Measurements from ENCODE around the gene BCL2L11.

Gene BCL2L11

DNA sequence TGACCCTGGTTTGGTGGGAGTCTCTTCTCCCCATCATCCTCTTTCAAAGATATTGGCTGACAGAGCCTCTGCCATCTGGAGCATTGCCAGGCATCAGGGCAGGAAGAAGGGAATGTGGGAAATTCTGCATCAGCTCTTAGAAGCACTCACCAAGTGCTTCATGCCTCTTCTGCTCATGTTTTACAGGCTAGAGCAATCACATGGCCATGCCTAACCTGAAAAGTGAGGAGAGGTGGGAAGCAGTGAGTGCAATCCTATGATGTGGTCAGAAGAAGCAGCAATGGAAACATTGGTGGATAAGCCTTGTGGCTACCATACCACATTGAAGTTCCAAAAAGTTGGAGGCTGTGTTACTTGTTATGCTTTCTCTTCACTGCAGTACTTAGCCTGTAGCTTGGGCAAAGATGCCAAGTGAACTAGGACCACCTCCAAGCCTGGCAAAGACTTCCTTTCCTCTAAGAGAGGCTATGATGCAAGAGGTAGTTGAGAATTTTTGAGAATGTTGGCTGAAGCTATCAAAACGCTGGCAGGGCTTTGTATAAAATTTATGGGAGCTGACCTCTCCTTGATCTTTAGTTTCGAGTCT is 64.1 kb downstream of the BCL2L11 start:
- Mint-ChIP-seq H3K27me3 (no peaks in the 10 kb centered on the region), H3K4me3 (no peak overlapping the region), H3K36me3 (no peaks in the 10 kb centered on the region), H3K9me3 (no peaks in the 10 kb centered on the region), H3K4me1 (no peaks in the 10 kb centered on the region), H3K27ac (no peak overlapping the region)

DNA sequence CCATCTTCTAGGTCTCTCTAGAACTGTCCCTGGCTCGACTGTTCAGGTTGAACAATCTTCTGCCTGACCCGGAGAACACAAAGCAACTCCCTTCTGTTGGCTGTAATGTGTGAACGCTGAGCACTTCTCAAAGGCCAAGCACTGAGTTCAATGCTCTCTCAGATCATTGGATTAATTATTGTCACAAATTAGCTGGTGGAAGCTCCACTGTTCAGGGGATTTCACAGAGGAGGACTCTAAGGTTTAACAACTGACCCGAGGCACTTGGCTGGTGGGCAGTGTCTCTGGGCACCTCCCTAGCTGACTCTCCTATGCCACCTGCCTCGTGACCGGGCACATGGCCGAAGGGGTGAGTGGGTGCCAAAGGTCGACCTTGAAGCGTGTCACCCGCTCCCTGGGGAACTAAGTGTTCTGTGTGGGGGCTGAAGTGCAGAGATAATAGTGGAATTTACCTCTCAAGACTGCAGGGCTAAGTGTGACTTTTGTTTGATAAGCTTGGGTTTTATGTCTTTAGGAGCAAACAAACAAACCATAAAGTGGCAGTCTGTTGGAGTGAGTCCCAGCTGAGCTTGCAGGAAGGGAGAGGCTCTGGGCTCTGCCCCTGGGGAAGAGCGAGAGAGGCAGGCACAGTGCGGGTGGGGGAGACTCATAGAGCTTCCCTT is 64.8 kb downstream of the BCL2L11 start:
- Mint-ChIP-seq H3K27ac (no peak overlapping the region), H3K9me3 (no peaks in the 10 kb centered on the region), H3K27me3 (no peaks in the 10 kb centered on the region), H3K4me1 (no peaks in the 10 kb centered on the region), H3K36me3 (no peaks in the 10 kb centered on the region), H3K4me3 (no peak overlapping the region)

DNA sequence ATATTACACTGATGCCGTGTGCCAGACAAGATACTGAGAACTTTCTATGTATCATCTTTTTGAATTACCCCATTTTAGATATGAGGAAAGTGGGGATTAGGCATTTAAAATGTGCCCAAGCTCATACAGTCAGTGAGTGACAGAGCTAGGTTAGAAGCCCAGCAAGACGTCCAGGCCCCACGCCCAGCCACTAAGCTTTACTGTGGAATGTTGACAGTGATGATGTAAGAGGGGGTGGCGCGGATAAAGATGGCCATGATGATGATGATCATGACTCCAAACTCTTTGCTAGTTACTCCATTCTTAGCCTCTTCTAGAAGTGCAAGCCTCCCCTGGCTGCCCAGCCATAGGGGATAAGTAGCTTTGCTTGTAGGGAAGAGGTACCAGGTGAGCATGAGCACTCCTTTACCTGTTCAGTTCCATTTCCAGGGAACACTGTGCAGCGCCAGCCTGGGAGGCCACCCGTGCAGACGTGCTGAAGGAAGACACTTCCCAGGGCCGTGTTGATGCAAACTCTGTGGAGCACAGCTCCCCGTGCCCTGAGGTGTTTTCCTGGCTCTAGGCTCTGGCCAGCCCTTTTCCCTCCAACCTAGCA is 65.5 kb downstream of the BCL2L11 start:
- H3K9me3 Mint-ChIP-seq = no peaks in the 10 kb centered on the region
- H3K36me3 Mint-ChIP-seq = no peaks in the 10 kb centered on the region
- H3K4me3 Mint-ChIP-seq = no peak overlapping the region
- no peaks in the 10 kb centered on the region for H3K27me3 Mint-ChIP-seq
- no peak overlapping the region for H3K27ac Mint-ChIP-seq
- H3K4me1 Mint-ChIP-seq = no peaks in the 10 kb centered on the region

DNA sequence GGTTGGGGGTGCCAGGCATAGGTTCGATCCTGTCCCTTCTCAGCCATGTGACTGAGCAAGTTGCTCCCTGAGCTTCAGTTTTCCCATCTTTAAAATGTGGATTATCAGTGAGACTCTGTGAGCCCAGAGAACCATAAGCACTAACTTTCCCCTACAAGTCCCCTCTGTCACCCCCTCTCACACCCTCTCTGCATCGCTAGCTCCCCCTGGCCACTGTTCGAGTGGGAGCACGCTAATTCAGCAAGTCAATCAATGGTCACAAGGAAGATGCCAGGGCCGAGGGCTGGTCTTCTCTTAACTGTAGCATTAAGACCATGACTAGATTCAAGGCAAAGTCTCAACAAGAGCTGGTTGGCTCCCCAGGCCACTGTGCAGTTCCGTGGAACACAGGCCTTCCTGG is 66.2 kb downstream of the BCL2L11 start:
- H3K9me3 Mint-ChIP-seq = no peaks in the 10 kb centered on the region
- no peaks in the 10 kb centered on the region for H3K36me3 Mint-ChIP-seq
- no peak overlapping the region for H3K4me3 Mint-ChIP-seq
- H3K4me1 Mint-ChIP-seq = no peaks in the 10 kb centered on the region
- H3K27me3 Mint-ChIP-seq = no peaks in the 10 kb centered on the region
- no peak overlapping the region for H3K27ac Mint-ChIP-seq

DNA sequence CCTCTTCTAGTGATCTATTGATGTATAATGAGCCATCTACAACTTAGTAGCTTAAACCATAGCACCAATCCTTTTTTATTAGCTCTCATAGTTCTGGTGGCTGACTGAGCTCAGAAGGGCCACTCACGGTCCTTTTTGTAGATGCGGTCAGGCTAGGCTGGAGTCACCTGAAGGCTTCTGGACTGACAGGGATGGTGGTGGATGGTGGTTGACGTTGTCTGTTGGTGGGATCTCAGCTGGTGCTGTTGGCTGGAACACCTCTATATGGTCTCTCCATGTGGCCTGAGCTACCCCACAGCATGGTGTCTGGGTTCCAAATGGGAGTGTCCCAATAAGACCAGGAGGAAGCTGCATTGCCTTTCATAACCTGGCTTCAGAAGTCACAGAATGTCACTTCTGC is 68.0 kb downstream of the BCL2L11 start:
- no peaks in the 10 kb centered on the region for H3K27me3 Mint-ChIP-seq
- no peaks in the 10 kb centered on the region for H3K9me3 Mint-ChIP-seq
- H3K27ac Mint-ChIP-seq = no peak overlapping the region
- H3K4me3 Mint-ChIP-seq = no peak overlapping the region
- H3K36me3 Mint-ChIP-seq = no peaks in the 10 kb centered on the region
- H3K4me1 Mint-ChIP-seq = no peaks in the 10 kb centered on the region

DNA sequence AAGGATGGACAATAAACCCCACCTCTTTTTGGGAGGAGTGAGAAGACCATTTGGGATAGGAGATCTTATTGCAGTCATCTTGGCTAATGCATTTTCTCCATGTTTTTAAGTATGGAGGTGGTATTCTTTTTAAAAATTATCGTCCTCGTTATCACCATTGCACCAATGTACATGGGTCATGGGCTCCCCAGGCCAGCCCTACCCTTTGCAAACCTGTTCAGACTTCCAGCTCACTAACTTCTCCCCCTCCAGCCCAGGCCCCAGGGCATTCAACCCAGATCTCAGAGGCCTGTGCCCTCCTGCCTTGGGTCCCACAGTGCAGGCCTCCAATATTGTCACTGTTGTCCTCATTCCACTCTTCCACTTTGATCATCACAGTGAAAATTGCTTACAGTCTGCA is 68.4 kb downstream of the BCL2L11 start:
- Mint-ChIP-seq H3K4me3 (no peak overlapping the region), H3K27ac (no peak overlapping the region)

DNA sequence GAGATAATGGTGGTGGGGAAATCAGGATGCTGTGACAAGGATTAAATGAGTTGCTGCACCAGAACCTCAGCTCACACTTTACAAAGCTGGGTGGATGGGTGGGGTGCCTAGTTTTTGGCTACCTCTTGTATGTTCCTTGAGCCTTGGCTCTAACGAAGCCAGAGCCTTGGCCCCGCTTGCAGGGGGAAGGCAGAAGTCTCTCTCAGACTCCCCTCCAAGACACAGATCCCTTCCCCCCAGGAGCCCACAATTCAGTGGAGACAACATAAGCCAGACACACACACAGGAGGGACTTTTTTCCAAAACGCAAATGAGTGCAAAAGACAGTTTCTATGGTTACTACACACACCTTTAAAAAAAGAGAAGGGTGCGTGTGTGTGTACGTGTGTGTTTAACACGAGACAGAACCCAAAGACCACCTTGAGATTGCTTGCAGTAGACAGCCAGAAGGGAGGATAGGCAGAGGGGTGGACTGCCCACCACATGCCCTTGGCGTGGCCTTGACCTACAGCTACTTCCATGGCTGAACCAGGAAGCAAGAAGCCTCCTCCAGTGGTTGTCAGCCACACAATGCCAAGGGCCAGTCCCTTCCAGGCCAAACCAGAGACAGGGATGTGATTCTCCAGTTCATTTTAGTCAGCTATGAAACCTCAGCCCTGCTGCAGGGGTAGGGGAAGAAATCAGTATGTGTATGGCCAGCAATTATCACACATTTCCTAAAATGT is 70.3 kb downstream of the BCL2L11 start:
- Mint-ChIP-seq H3K27ac (no peak overlapping the region), H3K27me3 (no peaks in the 10 kb centered on the region), H3K36me3 (no peaks in the 10 kb centered on the region), H3K9me3 (no peaks in the 10 kb centered on the region), H3K4me1 (no peaks in the 10 kb centered on the region), H3K4me3 (no peak overlapping the region)

More for the DNA sequence above, 68.4 kb downstream of the BCL2L11 start:
- H3K36me3 Mint-ChIP-seq = no peaks in the 10 kb centered on the region
- no peaks in the 10 kb centered on the region for H3K9me3 Mint-ChIP-seq
- H3K27me3 Mint-ChIP-seq = no peaks in the 10 kb centered on the region
- no peaks in the 10 kb centered on the region for H3K4me1 Mint-ChIP-seq

DNA sequence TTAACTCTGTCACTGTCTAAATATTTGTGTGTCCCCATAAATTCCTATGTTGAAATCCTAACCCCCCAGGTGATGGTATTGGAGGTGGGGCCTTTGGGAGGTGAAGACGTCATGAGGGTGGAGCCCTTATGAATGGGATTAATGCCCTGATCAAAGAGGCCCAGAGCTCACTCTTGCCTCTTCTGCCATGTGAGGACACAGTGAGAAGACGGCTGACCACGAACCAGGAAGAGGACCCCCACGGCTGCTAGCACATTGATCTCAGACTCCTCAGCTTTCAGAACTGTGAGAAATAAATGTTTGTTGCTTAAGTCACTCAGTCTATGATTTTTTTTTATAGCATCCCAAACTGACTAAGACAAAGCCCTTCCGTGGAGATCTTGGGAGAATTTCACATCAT is 71.2 kb downstream of the BCL2L11 start:
- Mint-ChIP-seq H3K27me3 (no peaks in the 10 kb centered on the region), H3K4me3 (no peak overlapping the region), H3K4me1 (no peaks in the 10 kb centered on the region), H3K27ac (no peak overlapping the region), H3K9me3 (no peaks in the 10 kb centered on the region), H3K36me3 (no peaks in the 10 kb centered on the region)

DNA sequence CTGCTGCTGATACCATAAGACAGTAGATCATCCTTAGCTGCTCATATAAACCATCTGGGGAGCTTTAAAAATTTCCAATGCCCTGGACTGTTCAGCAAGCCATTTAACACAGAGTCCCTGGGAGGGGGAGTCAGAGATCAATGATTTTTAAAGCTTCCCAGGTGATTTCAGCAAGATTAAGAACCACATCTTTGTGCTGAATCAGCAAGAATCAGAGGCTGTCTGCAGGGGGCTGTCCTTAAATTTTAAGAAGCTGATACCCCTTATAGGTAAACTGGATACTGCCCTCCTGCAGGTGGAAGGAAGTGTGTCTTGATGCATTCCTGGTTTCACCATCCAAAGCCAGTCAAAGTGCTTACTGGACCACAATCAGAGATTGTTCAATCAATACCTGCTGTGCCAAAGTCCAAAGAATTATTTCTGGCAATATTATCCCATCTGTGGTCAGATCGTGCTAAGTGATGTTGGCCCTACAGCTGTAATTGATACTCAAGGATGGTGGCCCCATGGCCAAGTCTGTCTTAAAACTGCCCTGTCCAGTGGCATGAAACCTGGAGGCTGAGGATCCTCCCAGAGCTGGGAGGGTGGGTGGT is 72.2 kb downstream of the BCL2L11 start:
- no peaks in the 10 kb centered on the region for H3K36me3 Mint-ChIP-seq

DNA sequence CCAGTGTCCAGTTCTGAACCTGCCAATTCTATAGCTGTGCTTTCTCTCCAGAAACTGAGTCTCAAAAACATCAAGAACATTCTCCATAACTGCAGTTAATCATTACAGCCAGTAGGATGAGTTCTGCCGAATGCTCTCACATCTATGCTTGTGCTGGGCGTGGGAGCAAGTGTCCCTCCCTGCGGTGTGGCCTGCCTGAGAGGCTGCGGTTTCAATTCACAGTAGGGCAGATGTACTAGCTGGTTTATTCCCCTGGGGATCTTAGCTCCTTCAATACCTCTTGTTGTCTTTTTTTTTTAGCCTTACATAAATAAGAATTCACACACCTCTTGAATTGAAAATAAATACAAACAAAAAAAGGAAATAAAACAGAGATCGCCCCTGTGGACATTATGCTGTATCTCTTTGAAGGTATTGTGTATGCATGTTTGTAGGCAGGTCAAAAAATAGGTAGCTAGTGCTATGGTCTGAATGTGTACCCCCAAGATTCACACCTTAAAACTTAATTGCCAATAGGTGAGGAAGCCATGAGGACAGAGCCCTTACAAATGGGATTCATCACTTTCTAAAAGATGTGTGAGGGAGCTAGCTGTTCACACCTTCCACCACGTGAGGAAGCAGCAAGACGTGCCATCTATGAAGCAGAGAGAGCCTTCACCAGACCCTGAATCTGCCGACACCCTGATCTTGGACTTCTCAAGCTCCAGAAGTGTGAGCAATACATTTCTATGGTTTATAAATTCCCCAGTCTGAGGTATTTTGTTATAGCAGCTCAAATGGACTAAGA is 74.3 kb downstream of the BCL2L11 start:
- Mint-ChIP-seq H3K36me3 (no peaks in the 10 kb centered on the region), H3K4me3 (no peak overlapping the region), H3K4me1 (no peaks in the 10 kb centered on the region), H3K27me3 (no peaks in the 10 kb centered on the region), H3K27ac (no peak overlapping the region), H3K9me3 (no peaks in the 10 kb centered on the region)

More for the DNA sequence above, 72.2 kb downstream of the BCL2L11 start:
- Mint-ChIP-seq H3K27me3 (no peaks in the 10 kb centered on the region), H3K4me3 (no peak overlapping the region), H3K27ac (no peak overlapping the region), H3K4me1 (no peaks in the 10 kb centered on the region), H3K9me3 (no peaks in the 10 kb centered on the region)

DNA sequence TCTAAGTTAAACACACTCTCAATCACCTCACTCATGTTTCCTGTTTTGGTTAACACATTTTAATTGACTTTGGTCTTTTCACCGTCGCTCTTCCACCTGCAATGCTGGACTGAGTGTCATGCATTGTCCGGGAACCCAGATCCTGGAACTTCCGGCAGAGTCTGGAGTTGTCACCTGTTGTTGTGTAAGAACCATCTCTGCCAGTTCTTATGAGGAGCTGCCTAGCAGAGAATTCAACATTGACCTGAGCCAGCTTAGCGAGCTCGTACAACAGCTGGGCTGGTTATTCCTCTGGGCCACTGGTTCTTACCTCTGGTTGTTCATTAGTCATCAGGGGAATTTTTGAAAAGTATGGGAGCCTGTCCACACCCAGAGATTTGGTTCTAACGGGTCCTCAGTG is 75.7 kb downstream of the BCL2L11 start:
- no peaks in the 10 kb centered on the region for H3K36me3 Mint-ChIP-seq
- no peak overlapping the region for H3K4me3 Mint-ChIP-seq
- H3K9me3 Mint-ChIP-seq = no peaks in the 10 kb centered on the region
- no peaks in the 10 kb centered on the region for H3K4me1 Mint-ChIP-seq
- peak overlapping the region; percentile 71 for H3K27ac Mint-ChIP-seq
- H3K27me3 Mint-ChIP-seq = no peaks in the 10 kb centered on the region

DNA sequence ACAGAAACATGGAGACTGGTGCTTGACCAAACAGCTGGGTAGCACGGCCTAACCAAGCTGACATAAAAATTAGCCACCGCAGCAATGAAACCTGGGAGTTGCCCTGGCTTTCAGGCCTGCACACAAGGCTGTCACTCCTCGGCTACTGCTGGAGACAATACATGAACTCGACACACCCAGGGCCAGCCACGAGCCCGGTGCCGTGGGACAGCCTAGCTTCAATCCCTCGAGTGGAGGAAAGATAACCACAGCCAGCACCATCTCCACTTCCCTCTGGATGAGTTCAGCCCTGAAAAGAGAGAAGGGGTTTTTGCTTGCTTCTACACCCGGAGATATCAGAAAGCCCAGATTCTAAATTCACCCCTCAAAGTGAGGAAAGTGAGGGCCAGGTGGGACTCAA is 78.0 kb downstream of the BCL2L11 start:
- no peak overlapping the region for H3K27ac Mint-ChIP-seq
- H3K36me3 Mint-ChIP-seq = no peaks in the 10 kb centered on the region
- H3K4me3 Mint-ChIP-seq = no peak overlapping the region
- no peaks in the 10 kb centered on the region for H3K27me3 Mint-ChIP-seq
- no peaks in the 10 kb centered on the region for H3K9me3 Mint-ChIP-seq
- H3K4me1 Mint-ChIP-seq = no peaks in the 10 kb centered on the region

DNA sequence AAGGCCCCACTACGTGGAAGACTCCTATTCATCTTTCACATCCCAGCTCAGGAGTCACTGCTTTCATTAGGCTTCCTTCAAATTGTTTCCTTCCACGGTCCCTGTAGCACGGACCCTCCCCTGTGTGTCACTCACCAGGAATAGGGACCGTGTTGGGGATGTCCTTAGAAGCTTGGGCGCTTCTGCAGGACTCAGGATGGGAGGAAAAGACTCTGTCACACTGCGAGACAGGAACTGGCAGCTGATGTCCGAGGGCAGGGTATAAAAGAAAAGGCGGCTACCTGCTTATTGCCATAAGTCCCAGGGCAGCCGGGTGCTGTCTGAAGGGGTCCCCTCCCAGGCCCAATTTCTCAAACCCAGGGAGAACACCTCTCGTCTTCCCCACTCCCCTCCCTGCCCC is 79.1 kb downstream of the BCL2L11 start:
- H3K36me3 Mint-ChIP-seq = no peaks in the 10 kb centered on the region
- H3K27ac Mint-ChIP-seq = no peak overlapping the region
- no peak overlapping the region for H3K4me3 Mint-ChIP-seq
- H3K4me1 Mint-ChIP-seq = no peaks in the 10 kb centered on the region
- no peaks in the 10 kb centered on the region for H3K9me3 Mint-ChIP-seq
- peaks cover 1% of the 10 kb centered on the region for H3K27me3 Mint-ChIP-seq

DNA sequence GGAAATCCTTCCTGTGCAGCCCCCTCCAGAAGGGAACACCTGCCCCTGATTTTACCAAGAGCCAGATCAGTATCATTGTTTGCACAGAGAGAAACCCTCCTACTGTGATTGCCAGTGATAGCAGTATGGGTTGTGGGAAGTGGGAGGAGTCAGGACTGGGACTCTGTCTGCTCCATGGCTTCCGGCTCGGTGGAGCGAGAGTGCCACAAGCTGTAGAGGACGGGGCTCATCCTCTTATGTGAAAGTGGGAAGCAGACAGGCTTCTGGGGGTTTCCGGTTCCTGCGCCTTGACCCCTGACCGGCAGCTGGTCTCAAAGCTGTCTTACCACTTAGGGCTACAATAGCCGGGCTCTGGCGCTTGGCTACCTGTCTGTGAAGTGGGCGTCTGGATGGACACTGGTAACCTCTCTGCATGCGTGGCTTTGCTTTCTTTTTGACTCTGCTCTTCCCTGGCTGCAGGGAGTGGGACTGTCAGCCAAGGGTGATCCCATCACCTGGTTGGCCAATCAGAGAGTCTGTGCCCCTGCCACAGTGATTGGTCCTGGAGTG is 79.7 kb downstream of the BCL2L11 start:
- no peaks in the 10 kb centered on the region for H3K36me3 Mint-ChIP-seq
- H3K27ac Mint-ChIP-seq = no peak overlapping the region
- no peaks in the 10 kb centered on the region for H3K9me3 Mint-ChIP-seq
- peaks cover 1% of the 10 kb centered on the region for H3K27me3 Mint-ChIP-seq
- no peaks in the 10 kb centered on the region for H3K4me1 Mint-ChIP-seq
- no peak overlapping the region for H3K4me3 Mint-ChIP-seq

DNA sequence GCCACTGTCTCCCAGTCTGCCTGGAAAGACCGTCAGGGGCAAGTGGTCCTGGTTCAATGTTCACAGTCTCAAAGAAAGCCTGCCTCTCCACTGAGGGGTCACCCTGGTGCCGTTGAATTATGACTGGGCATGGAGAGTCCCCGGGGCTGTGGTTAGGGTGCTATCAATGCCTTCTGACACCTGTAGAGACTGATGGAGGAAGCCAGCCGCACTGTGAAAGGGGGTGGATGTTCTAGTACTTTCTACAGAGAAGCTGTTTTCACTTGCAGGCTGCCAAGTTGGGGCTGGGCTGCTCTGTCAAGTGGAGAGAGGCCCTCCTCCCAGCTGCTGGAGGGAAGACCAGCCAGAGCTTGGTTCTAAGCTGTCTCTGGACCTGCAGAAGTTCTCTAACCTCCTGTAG is 80.5 kb downstream of the BCL2L11 start:
- Mint-ChIP-seq H3K27me3 (peaks cover 1% of the 10 kb centered on the region), H3K4me1 (no peaks in the 10 kb centered on the region), H3K9me3 (no peaks in the 10 kb centered on the region), H3K27ac (no peak overlapping the region), H3K36me3 (no peaks in the 10 kb centered on the region), H3K4me3 (no peak overlapping the region)

Data from activated naive CD4-positive, alpha-beta T cell treated with anti-CD3 and anti-CD28 coated beads, Interleukin-2, amount 50 U/mL, for 24 hours (primary cell).